HS-27A (cell line): ENCODE results near the gene KTN1.

Source experiments
- DNase-seq: peaks from one replicate; pipeline ENCODE4 v3.0.0-alpha.2; 2012; ENCODE audit warnings: low read depth, missing footprints

KTN1 gene

GRCh38 chr14:55579724-55580469 lies at the start of gene KTN1:
Gene KTN1, plus strand, starts transcription at chr14:55580207. Its CDS starts 31,842 bp downstream, at chr14:55612049.
- DNase-seq = peak; percentile 50

- no peak for DNase-seq
These were observed 49.5 kb upstream of the KTN1 start for GRCh38 chr14:55530464-55530863.

- no peak for DNase-seq
These were observed 47.2 kb upstream of the KTN1 start for GRCh38 chr14:55532645-55533344.

- no peak for DNase-seq
These were observed 46.0 kb upstream of the KTN1 start for GRCh38 chr14:55533960-55534359.

- DNase-seq = no peak
These were observed 44.3 kb upstream of the KTN1 start for GRCh38 chr14:55535516-55536203.

GRCh38 chr14:55536204-55536708 lies 43.8 kb upstream of the KTN1 start:
- no peak for DNase-seq

- DNase-seq = no peak
These were observed 42.2 kb upstream of the KTN1 start for GRCh38 chr14:55537782-55538181.

GRCh38 chr14:55539975-55540374 lies 40.0 kb upstream of the KTN1 start:
- no peak for DNase-seq

- no peak for DNase-seq
These were observed 38.9 kb upstream of the KTN1 start for GRCh38 chr14:55540847-55541773.

- no peak for DNase-seq
These were observed 34.2 kb upstream of the KTN1 start for GRCh38 chr14:55545779-55546178.

- DNase-seq = no peak
These were observed 33.7 kb upstream of the KTN1 start for GRCh38 chr14:55546212-55546874.

- no peak for DNase-seq
These were observed 32.2 kb upstream of the KTN1 start for GRCh38 chr14:55547650-55548315.

GRCh38 chr14:55553791-55554190 lies 26.2 kb upstream of the KTN1 start:
- no peak for DNase-seq

GRCh38 chr14:55556929-55557623 lies 22.9 kb upstream of the KTN1 start:
- DNase-seq = peak; percentile 97

- DNase-seq = no peak
These were observed 17.9 kb upstream of the KTN1 start for GRCh38 chr14:55562135-55562534.

GRCh38 chr14:55568618-55569017 lies 11.4 kb upstream of the KTN1 start:
- no peak for DNase-seq

- no peak for DNase-seq
These were observed 8.7 kb upstream of the KTN1 start for GRCh38 chr14:55571125-55571889.

GRCh38 chr14:55572578-55572977 lies 7.4 kb upstream of the KTN1 start:
- no peak for DNase-seq

- DNase-seq = no peak
These were observed 5.0 kb upstream of the KTN1 start for GRCh38 chr14:55574988-55575387.
